GM21737 (cell line): ENCODE measurements around the gene RCBTB1.
"Not testable (repeated sequence)": the region's sequence is repeated elsewhere in the genome, so short reads cannot be mapped to it uniquely, and the experiment has no call there.

ENCODE experiments used
- ATAC-seq: cut with Tn5 transposase; IDR thresholded peaks from one replicate; pipeline ENCODE4 v1.9.1; 2021; ENCODE audit warnings: mild to moderate bottlenecking, moderate library complexity; ENCODE audit not compliant: unreplicated experiment

Gene RCBTB1

DNA sequence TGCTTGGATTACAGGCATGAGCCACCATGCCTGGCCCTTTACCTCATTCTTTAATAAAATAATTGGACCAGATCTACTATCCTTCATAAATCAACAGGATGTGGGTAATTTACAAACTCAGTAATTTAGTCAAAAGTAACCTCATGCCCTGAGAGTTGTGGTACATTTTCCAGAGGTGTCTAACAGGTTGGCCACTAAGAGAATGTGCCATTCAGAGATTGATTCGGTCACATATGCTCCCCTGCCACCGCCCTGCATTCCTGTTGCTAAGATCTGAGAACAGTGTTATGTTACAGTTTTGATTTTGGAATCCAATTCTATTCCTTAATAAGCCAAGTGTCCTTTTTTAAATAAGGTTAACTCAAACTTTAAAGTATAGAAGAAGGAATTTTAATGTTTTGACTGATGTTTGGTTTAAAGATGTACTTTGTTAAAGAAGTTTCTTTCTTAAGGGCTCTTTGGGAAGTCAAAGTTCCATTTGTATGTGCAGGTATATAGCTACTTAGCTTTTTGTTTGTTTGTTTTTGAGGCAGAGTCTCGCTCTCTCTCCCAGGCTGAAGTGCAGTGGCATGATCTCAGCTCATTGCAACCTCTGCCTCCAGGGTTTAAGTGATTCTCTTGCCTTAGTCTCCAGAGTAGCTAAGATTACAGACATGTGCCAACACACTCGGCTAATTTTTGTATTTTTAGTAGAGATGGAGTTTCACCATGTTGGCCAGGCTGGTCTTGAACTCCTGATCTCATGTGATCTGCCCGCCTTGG, 60.4 kb downstream of the RCBTB1 start:
- no peak for ATAC-seq

DNA sequence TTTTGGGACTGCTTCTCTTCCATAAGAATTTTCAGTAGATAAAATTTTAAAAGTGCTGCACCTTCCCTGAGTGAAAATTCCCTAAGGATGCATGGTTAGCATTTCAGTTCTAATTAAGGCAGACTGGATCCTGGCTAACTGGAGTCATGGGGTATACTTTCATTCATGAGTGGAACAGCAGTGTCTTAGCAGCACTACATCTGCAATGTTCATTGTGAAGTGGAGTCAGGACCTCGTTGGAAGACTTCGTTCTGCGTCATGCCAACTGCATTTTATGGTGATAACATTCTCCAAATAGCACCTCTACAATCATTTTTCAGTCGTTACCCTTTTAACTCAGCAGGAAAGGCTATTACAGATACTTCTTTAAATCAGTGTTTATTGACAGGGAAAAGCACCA, 64.1 kb downstream of the RCBTB1 start:
- no peak for ATAC-seq

DNA sequence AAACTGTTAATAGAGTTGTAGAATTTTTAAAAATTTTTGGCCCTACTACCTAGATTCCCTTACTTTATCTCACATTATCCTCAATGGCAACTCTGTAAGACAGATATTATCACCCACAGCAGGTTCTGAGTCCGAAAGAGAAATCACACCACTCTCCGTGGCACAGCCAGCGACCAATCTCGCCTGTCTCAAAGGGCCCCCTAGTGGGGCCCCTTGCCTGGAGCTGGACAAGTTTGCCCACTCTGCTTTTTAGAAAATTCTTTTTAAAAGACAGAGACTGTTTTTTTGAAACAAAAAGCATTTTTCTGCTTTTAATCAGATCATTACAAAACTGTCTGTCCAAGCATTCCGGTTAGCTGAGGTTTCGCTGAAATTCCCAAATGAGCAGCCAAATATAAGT, 67.9 kb downstream of the RCBTB1 start:
- no peak for ATAC-seq

DNA sequence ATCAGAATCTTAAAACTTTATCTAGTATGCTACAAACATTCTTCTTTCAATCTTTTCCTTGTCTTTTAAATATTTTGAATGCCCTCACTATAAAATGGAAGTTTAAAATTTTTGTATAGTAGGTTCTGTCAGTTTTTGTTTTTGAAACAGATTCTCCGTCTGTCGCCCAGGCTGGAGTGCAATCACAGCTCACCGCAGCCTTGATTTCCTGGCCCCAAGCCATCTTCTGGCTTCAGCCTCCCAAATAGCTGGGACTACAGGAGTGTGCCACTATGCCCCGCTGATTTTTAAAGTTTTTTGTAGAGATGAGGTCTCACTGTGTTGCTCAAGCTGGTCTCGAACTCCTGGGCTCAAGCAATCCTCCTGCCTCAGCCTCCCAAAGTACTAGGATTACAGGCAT, 68.9 kb downstream of the RCBTB1 start:
- no peak for ATAC-seq

DNA sequence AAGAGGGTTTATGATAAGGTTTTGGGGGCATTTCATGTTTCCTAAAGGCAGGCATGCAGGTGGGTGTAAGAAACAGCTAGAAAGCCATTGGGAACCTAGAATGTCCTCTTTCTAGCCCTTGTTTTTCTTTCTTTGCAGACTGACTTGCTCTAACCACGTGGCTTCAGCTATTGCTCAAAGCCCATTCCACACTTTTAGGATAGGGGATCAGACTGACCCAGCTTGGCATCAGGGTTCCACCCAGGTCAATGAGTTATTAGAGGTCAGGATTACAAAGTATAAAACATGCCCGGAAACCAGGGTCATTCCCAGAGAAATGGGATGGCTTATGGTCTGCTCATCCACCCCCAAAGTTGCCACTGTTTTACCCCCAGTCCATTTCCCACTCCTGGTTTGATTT, 72.8 kb downstream of the RCBTB1 start:
- no peak for ATAC-seq

DNA sequence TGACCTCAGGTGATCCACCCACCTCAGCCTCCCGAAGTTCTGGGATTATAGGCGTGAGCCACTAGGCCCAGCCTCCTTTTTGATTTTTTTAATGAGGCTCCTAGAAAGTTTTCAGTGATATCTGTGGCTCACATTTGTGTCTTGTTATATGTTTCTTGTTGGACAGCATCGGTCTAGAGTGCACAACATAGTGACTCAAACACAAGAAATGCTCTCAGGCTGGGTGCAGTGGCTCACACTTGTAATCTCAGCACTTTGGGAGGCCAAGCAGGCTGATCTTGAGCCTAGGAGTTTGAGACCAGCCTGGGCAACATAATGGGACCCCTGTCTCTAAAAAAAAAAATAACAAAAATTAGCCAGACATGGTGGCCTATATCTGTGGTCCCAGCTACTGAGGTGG, 81.4 kb downstream of the RCBTB1 start:
- no peak for ATAC-seq

DNA sequence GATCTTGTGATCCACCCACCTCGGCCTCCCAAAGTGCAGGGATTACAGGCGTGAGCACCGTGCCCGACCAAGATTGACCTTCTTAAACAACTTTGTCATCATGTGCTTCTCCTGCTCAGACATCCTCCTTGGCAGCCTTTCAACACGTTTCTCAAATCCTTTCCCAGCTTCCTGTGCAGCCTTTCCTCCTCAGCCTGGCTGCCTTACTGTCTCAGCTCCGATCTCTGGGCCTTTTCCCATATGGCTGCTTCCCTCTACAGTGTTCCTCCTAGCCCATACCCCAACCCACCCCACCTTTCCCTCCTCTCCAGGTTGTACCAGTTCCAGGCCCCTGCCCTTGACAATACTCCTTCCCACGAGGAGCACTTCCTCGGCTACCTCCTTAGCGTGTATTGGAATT, 82.4 kb downstream of the RCBTB1 start:
- no peak for ATAC-seq

DNA sequence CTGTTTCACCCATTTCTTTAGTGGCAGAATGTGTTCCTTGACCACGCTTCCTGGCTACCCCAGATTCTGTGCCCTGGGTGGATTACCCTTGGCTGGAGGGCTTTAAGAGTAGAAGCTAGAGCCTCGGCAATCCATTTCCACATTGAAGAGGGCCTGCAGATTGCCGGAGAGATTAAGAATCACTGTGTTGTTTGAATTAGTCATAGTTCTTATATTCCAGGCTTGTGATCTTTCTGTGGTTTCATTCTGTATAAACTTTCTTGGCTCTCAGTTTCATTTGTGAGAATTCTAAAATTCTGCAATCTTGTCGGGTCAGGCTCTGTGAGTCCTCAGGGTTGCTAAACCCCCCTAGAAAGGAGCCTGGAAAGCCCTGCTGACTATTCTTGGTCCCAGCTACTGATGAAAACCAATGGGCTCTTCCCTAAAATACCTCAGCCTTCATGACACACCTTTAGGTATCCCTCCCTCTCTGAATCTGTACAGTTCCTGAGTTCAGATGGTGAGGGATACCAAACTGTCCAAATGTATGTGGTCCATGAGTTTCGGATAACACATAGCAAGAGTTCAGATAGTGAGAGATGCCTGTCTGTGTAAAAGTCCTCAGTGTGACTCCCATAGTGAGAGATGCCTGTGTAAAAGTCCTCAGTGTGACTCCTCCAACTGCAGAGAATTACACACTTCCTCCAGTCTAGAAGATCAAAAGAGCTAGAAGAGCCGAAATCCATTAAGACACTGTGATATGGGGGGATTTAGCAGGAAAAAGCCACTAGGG, 85.3 kb downstream of the RCBTB1 start:
- ATAC-seq: no peak

DNA sequence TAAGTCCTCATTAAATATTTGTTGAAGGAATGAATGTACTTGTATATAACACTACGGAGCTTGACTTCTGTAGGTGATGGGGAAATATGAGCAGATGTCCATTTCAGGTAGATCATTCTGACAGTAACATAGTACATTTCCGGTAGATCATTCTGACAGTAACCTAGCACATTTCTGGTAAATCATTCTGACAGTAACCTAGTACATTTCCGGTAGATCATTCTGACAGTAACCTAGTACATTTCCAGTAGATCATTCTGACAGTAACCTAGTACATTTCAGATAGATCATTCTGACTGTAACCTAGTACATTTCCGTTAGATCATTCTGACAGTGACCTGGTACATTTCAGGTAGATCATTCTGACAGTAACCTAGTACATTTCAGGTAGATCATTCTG, 87.2 kb downstream of the RCBTB1 start:
- ATAC-seq: no peak

DNA sequence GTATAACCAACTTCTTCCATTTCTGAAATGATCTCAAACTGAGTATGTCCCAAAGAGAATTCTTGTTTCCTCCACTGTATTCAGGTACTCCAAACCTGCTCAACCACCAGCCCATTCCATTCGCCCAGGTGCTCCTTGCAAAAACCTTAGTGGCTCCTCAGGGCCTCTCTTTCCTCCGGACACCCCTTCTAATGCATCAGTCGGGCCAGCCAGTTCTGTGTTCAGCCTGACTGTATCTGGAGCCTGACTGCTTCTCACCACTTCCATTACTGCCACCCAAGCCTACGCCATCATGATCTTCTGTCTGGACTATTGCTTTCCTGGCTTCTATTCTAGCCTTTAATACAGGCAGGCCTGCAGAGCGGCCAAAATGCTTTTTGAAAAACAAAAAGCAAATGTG, 88.1 kb downstream of the RCBTB1 start:
- no peak for ATAC-seq

DNA sequence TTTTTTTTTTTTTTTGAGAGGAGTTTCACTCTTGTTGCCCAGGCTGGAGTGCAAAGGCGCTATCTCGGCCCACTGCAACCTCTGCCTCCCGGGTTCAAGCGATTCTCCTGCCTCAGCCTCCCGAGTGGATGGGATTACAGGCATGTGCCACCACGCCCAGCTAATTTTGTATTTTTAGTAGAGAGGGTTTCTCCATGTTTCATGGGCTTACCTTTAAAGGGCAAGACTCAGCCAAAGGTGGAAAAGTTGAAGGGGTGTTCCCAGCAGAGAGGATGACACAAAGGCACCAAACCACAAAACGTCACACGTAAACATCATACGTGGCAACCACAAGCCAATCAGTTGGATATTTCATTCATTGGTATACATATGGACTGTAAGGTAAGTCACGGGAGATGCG, 88.5 kb downstream of the RCBTB1 start:
- ATAC-seq: not testable (repeated sequence)

DNA sequence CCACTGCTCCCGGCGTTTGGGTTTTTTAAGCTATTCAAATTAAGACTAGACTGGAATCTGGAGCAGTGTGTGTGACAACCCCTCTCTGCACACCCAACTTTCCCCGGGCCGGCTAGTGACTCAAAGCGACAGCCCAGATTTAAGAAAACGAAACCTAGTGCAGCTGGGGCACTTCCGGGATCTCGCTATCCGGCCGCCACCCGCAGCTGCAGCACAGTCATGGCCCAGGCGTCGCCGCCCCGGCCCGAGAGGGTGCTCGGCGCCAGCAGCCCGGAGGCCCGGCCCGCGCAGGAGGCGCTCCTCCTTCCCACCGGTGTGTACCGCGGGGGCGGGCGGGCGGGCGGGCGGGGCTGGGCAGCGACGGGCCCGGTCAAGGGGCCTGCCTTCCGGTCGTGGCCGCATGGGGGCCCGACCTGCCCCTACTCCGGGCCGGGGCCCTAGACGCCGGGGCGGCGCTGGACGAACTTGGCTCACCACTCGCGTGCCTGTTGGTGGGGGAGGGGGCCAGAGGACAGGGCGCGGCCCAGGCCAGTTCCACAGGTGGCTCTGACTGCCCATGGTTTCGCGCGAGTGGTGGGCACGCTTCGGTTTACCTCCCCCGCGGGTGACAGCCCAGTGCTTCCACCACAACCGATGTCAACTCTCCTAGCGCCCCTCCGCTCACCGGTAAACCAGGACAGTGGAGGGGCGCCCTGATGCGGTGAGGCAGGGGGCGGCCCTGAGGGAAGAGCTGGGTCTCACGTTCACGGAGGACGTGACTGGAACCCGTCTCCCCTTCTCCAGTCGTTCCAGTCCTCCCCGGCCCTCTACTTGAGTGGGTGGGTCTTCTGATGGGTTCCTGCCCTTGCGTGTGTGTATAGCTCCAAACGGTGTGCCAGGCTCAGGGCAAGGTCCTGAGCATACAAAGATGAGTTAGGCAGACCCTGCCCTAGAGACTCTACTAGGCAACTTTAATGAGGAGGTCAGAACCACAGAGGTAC, 89.3 kb downstream of the RCBTB1 start, which contains the start of gene PHF11:
Gene PHF11 (plus strand): TSS at position 171 of the 980 bp plus-strand sequence. CDS start 49 bp downstream, at position 220.
- ATAC-seq: peak; percentile 77

DNA sequence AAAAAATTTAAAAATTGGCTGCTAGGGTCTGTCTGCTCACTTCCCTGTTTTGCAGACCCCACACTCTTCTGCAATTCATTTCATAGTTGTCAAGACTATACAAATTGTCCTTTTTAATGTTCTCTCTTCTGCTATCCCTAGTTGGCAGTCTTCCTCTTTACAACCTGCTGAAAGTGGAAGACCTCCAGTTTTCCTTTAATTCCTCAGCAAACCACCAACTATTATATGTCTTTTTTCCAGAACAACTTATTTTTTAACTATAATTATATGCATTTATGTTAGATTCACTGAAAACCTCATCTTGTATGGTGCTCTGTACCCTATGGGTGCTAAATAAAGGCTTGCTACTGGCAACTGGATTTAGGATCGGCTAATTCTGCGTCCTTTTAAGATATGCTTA, 90.7 kb downstream of the RCBTB1 start:
- ATAC-seq: no peak

DNA sequence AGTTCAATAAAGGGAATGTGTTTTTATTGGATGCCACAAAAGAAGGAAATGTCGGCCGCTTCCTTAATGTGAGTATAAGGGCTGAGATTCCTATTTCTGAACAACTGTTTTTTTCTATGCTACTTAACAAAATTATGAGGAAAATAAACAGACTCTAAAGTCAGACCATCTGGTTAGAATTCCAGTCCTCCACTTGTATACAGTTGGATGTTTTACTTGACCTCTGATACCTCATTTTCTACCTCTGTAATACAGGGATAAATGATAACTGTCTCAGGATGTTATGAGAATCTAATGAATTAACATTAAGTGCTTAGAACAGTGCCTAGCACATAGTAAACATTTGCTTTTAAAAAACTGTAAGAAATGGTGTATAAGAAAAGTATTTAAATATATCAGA, 96.8 kb downstream of the RCBTB1 start:
- no peak for ATAC-seq
